IMR-90 (cell line): Measurements from ENCODE around the gene TXK. TPM values are rescaled to one million over a fixed set of nuclear protein-coding genes. Genes with fewer than 3 reads are reported as not detected.

Experiments used
- ATAC-seq: fragments of 200-7000 bp; cut with Tn5 transposase; 2 replicates; pipeline ENCODE4 v1.9.1; 2020; ENCODE audit warnings: low read depth, mild to moderate bottlenecking, moderate library complexity
- BruUV-seq: library from RNA; stranded (reverse); fragments of 400-500 nt; replicated peaks from 2 replicates; lab custom pipeline; 2021; lab: Mats Ljungman, UMichigan
- CTCF ChIA-PET: fragments of 300-600 bp; formaldehyde crosslinking; extraction: SDS; loops from one replicate; lab custom pipeline; 2021; ENCODE audit warnings: antibody characterized with exemption; lab: Yijun Ruan, JAX
- POLR2A ChIA-PET: fragments of 300-600 bp; sonication (Branson Sonifier 250); formaldehyde crosslinking; loops from one replicate; lab custom pipeline; 2022; ENCODE audit warnings: antibody characterized with exemption; ENCODE audit not compliant: unreplicated experiment; lab: Charles Lee
- DNase-seq: peaks from one replicate; pipeline ENCODE4 v3.0.0; 2013
- H2AFZ ChIP-seq: replicated peaks from 2 replicates; pipeline ENCODE3; 2013; ENCODE audit warnings: low read length, mild to moderate bottlenecking; ENCODE audit not compliant: poor library complexity
- H2AK5ac ChIP-seq: 2 replicates; pipeline ENCODE4 v1.6.1; 2013; ENCODE audit warnings: low read depth, low read length, inconsistent platforms
- H2AK9ac ChIP-seq: replicated peaks from 2 replicates; pipeline ENCODE3; 2013; ENCODE audit warnings: mild to moderate bottlenecking, low read depth, low read length, moderate library complexity; ENCODE audit not compliant: poor library complexity
- H2BK120ac ChIP-seq: 2 replicates; pipeline ENCODE4 v1.6.1; 2013; ENCODE audit warnings: low read depth, low read length, inconsistent platforms
- H2BK15ac ChIP-seq: 3 replicates; pipeline ENCODE4 v1.6.1; 2013; ENCODE audit warnings: low read depth, low read length, inconsistent platforms
- H2BK20ac ChIP-seq: 2 replicates; pipeline ENCODE4 v1.6.1; 2013; ENCODE audit warnings: low read depth, mild to moderate bottlenecking, inconsistent platforms, low read length, moderate library complexity
- H2BK5ac ChIP-seq: 2 replicates; pipeline ENCODE4 v1.6.1; 2013; ENCODE audit warnings: mild to moderate bottlenecking, low read depth, low read length, inconsistent platforms; ENCODE audit not compliant: poor library complexity, severe bottlenecking
- H3K14ac ChIP-seq: replicated peaks from 2 replicates; pipeline ENCODE4 v1.6.1; 2013; ENCODE audit warnings: low read depth, low read length, inconsistent platforms
- H3K18ac ChIP-seq: 2 replicates; pipeline ENCODE4 v1.6.1; 2013; ENCODE audit warnings: low read depth, low read length, control low read depth
- H3K23ac ChIP-seq: 2 replicates; pipeline ENCODE4 v1.6.1; 2013; ENCODE audit warnings: low read depth, low read length, inconsistent platforms
- H3K27ac ChIP-seq: 2 replicates; pipeline ENCODE4 v1.5.1; 2013; ENCODE audit warnings: mild to moderate bottlenecking, control low read depth, low read length; ENCODE audit not compliant: insufficient read depth
- H3K27me3 ChIP-seq: 2 replicates; pipeline ENCODE4 v1.6.1; 2013; ENCODE audit warnings: low read length; ENCODE audit not compliant: control insufficient read depth, insufficient read depth
- H3K36me3 ChIP-seq: 2 replicates; pipeline ENCODE4 v1.6.1; 2013; ENCODE audit warnings: low read length, mixed read lengths; ENCODE audit not compliant: control insufficient read depth, insufficient read depth
- H3K4ac ChIP-seq: 2 replicates; pipeline ENCODE4 v1.6.1; 2013; ENCODE audit warnings: low read depth, low read length, inconsistent platforms
- H3K4me1 ChIP-seq: 2 replicates; pipeline ENCODE4 v1.6.1; 2013; ENCODE audit warnings: low read length, mixed read lengths; ENCODE audit not compliant: control insufficient read depth, insufficient read depth
- H3K4me2 ChIP-seq: 2 replicates; pipeline ENCODE4 v1.6.1; 2013; ENCODE audit warnings: low read depth, mild to moderate bottlenecking, control low read depth, low read length, moderate library complexity
- H3K4me3 ChIP-seq: 2 replicates; pipeline ENCODE4 v1.5.1; 2013; ENCODE audit warnings: low read depth, mild to moderate bottlenecking, control low read depth, low read length, moderate library complexity; ENCODE audit not compliant: insufficient read depth
- H3K56ac ChIP-seq: 2 replicates; pipeline ENCODE4 v1.6.1; 2013; ENCODE audit warnings: low read length, inconsistent platforms; ENCODE audit not compliant: insufficient read depth; ENCODE audit errors: extremely low read depth
- H3K79me1 ChIP-seq, 2 experiments: 2 replicates each; pipeline ENCODE4 v1.6.1; 2013; ENCODE audit warnings: low read length in 2 of 2, inconsistent platforms in 1 of 2, low read depth in 1 of 2
- H3K9ac ChIP-seq: 2 replicates; pipeline ENCODE4 v1.6.1; 2013; ENCODE audit warnings: low read depth, low read length, control low read depth
- H3K9me1 ChIP-seq: 2 replicates; pipeline ENCODE4 v1.6.1; 2013; ENCODE audit warnings: low read length, inconsistent platforms; ENCODE audit not compliant: insufficient read depth
- H3K9me3 ChIP-seq: 2 replicates; pipeline ENCODE4 v1.6.1; 2013; ENCODE audit warnings: low read length; ENCODE audit not compliant: control insufficient read depth, insufficient read depth
- H4K20me1 ChIP-seq: 2 replicates; pipeline ENCODE4 v1.6.1; 2013; ENCODE audit warnings: low read length, inconsistent platforms; ENCODE audit not compliant: insufficient read depth
- H4K5ac ChIP-seq: 2 replicates; pipeline ENCODE4 v1.6.1; 2013; ENCODE audit warnings: mild to moderate bottlenecking, low read depth, low read length, control low read depth
- H4K8ac ChIP-seq, 2 experiments: 2 replicates each; pipeline ENCODE4 v1.6.1; 2013; ENCODE audit warnings: low read depth in 2 of 2, low read length in 2 of 2, control low read depth in 1 of 2, inconsistent platforms in 1 of 2
- H4K91ac ChIP-seq: 2 replicates; pipeline ENCODE4 v1.6.1; 2013; ENCODE audit warnings: low read depth, low read length, inconsistent platforms; ENCODE audit not compliant: insufficient read depth
- BHLHE40 ChIP-seq: fragments of 150-350 bp; IDR thresholded peaks from 2 replicates; pipeline ENCODE4 v1.6.1; 2016; ENCODE audit warnings: mild to moderate bottlenecking, low read depth, low read length
- CHD1 ChIP-seq: IDR thresholded peaks from 2 replicates; pipeline ENCODE4 v1.6.1; 2012; ENCODE audit warnings: low read depth, low read length, improper control_type of control experiment
- NFE2L2 ChIP-seq: fragments of 150-350 bp; IDR thresholded peaks from 2 replicates; pipeline ENCODE4 v1.6.1; 2016; ENCODE audit warnings: low read depth, mild to moderate bottlenecking, low read length
- WGBS, 2 experiments: methylation state at CpG; one replicate each; pipeline versions ENCODE4 v1.1.5 to v1.1.7; 2013; ENCODE audit warnings: missing lambda C conversion rate in 2 of 2; ENCODE audit not compliant: insufficient read length in 1 of 2; ENCODE audit errors: extremely low coverage in 2 of 2; 5-methylcytosine and 5-hydroxymethylcytosine counted together
- dilution Hi-C: fragments of 300-500 bp; cut with HindIII; formaldehyde crosslinking; loops from one replicate; pipeline ENCODE4 v1.14.3; 2018; ENCODE audit warnings: low sequenced_read_pairs; ENCODE audit not compliant: unreplicated experiment
- in situ Hi-C: fragments of 300-500 bp; cut with MboI; formaldehyde crosslinking; loops from 3 replicates; pipeline ENCODE4 v1.14.3; 2019; ENCODE audit warnings: low sequenced_read_pairs, inconsistent platforms, mixed read lengths
- intact Hi-C: fragments of 100-400 bp; cut with micrococcal nuclease; formaldehyde crosslinking; loops from 2 replicates; pipeline ENCODE4 v1.10.0; 2022
- polyA plus RNA-seq, 3 experiments: library from polyadenylated mRNA; depleted of rRNA; stranded (reverse); fragments of >200 nt; gene quantifications; 2 replicates each; pipeline ENCODE4 v1.2.3, GENCODE V29; 2012; ENCODE audit warnings: low replicate concordance in 1 of 3
- total RNA-seq: library from RNA; depleted of rRNA; stranded (reverse); fragments of >200 nt; gene quantifications from 2 replicates; pipeline ENCODE4 v1.2.3, GENCODE V29; 2012
- TF ChIP-seq, protein P1 (sequence below): conservative IDR thresholded peaks from 2 replicates; pipeline ENCODE4 v1.5.1; 2012; ENCODE audit warnings: mild to moderate bottlenecking, low read depth, low read length, improper control_type of control experiment

TXK gene
- total and polyA plus RNA-seq, 2 of the 4 experiments (the other 2 are of a cell fraction): not detected

DNA sequence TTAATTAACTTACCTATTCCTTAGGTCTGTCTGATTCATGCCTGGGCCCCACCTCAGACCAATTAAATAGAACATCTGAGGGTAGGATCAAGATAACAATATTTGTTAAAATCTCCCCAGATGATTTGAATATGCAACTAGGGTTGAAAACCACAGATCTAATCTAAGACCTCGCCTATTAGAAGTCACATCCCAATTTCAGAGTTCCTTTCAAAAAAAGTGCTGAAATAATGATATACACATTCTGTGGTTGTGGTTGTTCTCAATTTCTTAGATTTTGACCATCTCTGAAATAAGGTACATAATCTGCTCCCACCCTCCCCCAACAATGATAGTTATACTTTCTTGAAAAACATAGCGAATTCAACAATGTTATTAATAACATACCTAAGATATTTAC is 89.8 kb downstream of the TXK start:
- no peak overlapping the region for H3K9ac ChIP-seq
- H3K4me1 ChIP-seq: no peaks in the 10 kb centered on the region
- no peak overlapping the region for H2BK20ac ChIP-seq
- no peak overlapping the region for H2BK120ac ChIP-seq
- H3K27ac ChIP-seq: no peak overlapping the region
- no peak overlapping the region for H2BK5ac ChIP-seq
- H3K18ac ChIP-seq: no peak overlapping the region
- dilution Hi-C loops (no loop called here), in situ Hi-C loops (no loop called here), intact Hi-C loops (no loop called here)
- BruUV-seq: no TSS peak
- ChIA-PET POLR2A (no interaction called here), CTCF (no interaction called here)
- H4K20me1 ChIP-seq: no peaks in the 10 kb centered on the region
- DNase-seq: no peak
- no peak overlapping the region for H2AK9ac ChIP-seq
- H3K14ac ChIP-seq: no peak overlapping the region
- H2BK15ac ChIP-seq: no peak overlapping the region
- no peak for TF ChIP-seq NFE2L2
- no peak for TF ChIP-seq BHLHE40
- no peak for TF ChIP-seq CHD1
- TF ChIP-seq, protein P1, sequence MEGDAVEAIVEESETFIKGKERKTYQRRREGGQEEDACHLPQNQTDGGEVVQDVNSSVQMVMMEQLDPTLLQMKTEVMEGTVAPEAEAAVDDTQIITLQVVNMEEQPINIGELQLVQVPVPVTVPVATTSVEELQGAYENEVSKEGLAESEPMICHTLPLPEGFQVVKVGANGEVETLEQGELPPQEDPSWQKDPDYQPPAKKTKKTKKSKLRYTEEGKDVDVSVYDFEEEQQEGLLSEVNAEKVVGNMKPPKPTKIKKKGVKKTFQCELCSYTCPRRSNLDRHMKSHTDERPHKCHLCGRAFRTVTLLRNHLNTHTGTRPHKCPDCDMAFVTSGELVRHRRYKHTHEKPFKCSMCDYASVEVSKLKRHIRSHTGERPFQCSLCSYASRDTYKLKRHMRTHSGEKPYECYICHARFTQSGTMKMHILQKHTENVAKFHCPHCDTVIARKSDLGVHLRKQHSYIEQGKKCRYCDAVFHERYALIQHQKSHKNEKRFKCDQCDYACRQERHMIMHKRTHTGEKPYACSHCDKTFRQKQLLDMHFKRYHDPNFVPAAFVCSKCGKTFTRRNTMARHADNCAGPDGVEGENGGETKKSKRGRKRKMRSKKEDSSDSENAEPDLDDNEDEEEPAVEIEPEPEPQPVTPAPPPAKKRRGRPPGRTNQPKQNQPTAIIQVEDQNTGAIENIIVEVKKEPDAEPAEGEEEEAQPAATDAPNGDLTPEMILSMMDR: no peak
- no peak overlapping the region for H2AFZ ChIP-seq
- no peak overlapping the region for H4K5ac ChIP-seq
- no peak overlapping the region for H3K4me2 ChIP-seq
- no peak overlapping the region for H4K8ac ChIP-seq
- no CpG with 5 or more reads among the region's 2 CpGs for WGBS, 2 experiments
- no peak for ATAC-seq
- no peaks in the 10 kb centered on the region for H3K36me3 ChIP-seq
- no peak overlapping the region for H3K56ac ChIP-seq
- H3K79me1 ChIP-seq: no peaks in the 10 kb centered on the region
- no peaks in the 10 kb centered on the region for H3K9me3 ChIP-seq
- peaks cover 6% of the 10 kb centered on the region for H3K27me3 ChIP-seq
- H2AK5ac ChIP-seq: no peak overlapping the region
- no peak overlapping the region for H3K4ac ChIP-seq
- no peak overlapping the region for H3K4me3 ChIP-seq
- no peak overlapping the region for H4K91ac ChIP-seq
- H3K23ac ChIP-seq: no peak overlapping the region
- H3K9me1 ChIP-seq: no peaks in the 10 kb centered on the region
